Gastrocnemius medialis (tissue), 4 donors: ENCODE data around the gene GSG1L.

Experiments used
- POLR2A ChIP-seq, 2 donors: fragments of 450-650 bp; IDR thresholded peaks; one replicate each; pipeline ENCODE4 v1.6.1; 2017; ENCODE audit warnings: antibody characterized with exemption in 2 of 2, mild to moderate bottlenecking in 2 of 2, moderate library complexity in 2 of 2
- TF ChIP-seq, protein P1 (sequence below), 5 experiments: fragments of 450-650 bp in 3 of 5; fragments of 200-600 bp in 2 of 5; sonication (generic) in 2 of 5; IDR thresholded peaks in 4 of 5; conservative IDR thresholded peaks in 1 of 5; 1 replicate in 4 of 5; 2 replicates in 1 of 5; pipeline ENCODE4 v1.5.1; 2016 to 2019; ENCODE audit warnings: antibody characterized with exemption in 5 of 5, mild to moderate bottlenecking in 3 of 5, moderate library complexity in 3 of 5

DNA sequence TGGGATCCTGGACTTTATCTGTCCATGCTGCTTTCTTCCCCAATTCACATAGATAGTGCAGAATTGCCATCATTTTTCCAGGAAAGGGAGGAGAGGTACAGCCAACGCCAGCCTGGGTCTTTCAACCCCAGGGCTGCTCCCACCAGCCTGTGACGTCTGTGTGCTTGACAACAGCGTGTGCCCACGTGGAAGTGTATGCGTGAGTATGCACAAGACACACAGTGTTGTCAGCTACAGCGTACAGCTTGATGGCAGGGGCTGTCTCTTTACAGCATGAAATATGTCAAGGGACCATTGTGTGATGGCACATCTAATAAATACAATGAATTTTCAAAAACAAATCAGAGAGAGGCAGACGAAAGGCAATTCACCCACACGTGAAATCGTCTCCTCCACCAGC, 62.3 kb downstream of the GSG1L start:
- TF ChIP-seq, protein P1, sequence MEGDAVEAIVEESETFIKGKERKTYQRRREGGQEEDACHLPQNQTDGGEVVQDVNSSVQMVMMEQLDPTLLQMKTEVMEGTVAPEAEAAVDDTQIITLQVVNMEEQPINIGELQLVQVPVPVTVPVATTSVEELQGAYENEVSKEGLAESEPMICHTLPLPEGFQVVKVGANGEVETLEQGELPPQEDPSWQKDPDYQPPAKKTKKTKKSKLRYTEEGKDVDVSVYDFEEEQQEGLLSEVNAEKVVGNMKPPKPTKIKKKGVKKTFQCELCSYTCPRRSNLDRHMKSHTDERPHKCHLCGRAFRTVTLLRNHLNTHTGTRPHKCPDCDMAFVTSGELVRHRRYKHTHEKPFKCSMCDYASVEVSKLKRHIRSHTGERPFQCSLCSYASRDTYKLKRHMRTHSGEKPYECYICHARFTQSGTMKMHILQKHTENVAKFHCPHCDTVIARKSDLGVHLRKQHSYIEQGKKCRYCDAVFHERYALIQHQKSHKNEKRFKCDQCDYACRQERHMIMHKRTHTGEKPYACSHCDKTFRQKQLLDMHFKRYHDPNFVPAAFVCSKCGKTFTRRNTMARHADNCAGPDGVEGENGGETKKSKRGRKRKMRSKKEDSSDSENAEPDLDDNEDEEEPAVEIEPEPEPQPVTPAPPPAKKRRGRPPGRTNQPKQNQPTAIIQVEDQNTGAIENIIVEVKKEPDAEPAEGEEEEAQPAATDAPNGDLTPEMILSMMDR (IDR thresholded peaks at IDR 0.05 in 4 of 5, conservative IDR thresholded peaks at IDR 0.05 in 1 of 5): no peak
- no peak for TF ChIP-seq POLR2A (IDR thresholded peaks at IDR 0.05)
